NCI-H1048 (cell line): ENCODE measurements around the gene SNX4.
"Not testable (repeated sequence)": the region's sequence is repeated elsewhere in the genome, so short reads cannot be mapped to it uniquely, and the experiment has no call there.

Experiments
- DNase-seq: peaks from one replicate; lab custom pipeline; 2025; lab: John Stamatoyannopoulos, UW

SNX4 gene

DNA sequence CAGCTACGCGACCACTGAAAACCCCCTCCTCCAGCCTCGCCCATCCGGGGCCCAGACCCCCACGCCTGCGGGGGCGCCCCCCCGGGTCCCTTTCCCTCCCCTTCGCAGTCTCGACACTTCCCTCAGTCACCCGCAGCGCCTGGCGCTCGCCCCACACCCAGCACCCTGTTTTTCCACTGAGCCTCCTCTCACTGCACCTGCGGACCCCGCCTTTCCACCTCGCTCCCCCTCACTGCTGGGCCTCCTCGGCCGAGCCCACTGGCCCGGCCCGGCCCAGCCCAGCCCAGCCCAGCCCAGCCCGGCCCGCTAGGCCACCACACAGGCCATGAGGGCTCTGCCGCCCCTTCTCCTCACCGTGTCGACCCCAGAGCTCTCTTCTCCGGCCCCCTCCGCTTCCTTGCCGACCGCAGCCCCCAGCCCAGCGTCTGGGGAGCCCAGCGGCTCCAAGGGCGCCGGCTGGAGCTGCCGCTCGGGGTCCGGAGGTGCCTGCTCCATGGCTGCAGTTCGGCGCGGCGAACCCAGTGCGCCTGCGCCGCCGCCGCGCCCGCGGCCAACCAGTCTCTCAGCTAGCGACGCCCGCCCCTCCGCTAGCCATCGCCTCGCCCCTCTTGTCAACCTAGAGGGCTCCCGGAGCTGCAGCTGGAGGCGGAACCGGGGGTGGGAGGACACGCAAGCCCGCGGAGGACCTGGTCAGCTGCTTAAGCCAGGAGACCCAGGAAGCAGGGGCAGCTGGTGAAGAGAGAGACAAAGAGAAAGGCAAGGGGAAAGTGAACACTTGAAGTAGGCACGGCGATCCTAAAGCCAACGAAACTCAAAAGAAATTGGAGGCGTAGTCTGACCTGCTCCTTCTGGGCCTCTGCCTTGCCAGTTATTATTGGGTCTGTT is at the start of gene SNX4:
TSS of gene SNX4 (minus strand) at position 525 of the 885 bp plus-strand sequence. CDS start at position 495, 30 bp downstream.
- DNase-seq: peak; percentile 51

- no peak for DNase-seq
These were observed 36.3 kb upstream of the SNX4 start for GRCh38 chr3:125556314-125556713.

DNA sequence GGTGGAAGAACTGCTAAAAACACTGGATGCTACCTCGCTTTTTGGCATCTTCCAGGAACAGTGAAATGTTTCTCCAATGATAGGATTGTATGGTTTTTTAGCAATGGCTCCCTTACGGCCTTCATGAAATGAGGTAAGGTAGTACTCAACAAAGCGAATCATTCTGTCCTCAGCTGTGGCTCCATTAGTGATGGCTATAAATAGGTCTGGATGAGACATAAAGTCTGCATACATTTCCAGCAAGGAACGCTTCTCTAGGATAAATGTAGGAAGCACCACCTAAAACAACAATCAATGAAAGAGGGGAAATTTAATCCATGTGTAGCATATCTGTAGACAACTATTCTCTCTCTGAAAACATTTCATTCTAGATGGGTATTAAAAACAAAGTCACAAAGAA is 32.4 kb upstream of the SNX4 start:
- DNase-seq: no peak

- no peak for DNase-seq
These were observed 8.9 kb upstream of the SNX4 start for GRCh38 chr3:125528920-125529319.

DNA sequence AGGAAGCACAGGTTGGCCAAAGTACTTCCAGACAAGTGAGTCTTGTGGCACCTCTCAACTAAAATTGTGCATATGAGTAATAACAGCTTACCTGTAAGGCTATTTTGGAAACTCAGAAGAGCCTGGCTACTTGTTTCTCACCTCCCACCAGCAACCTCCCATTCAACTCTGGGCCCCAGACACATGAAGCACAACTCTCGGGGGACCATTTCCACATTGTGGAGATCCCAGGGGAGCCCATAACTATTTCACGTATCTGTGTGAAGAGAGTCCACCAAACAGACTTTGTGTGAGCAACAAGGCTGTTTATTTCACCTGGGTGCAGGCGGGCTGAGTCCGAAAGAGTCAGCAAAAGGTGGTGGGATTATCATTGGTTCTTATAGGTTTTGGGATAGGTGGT is 5.2 kb upstream of the SNX4 start:
- DNase-seq: no peak

GRCh38 chr3:125520563-125520919 is 539 bp upstream of the SNX4 start:
- not testable (repeated sequence) for DNase-seq

DNA sequence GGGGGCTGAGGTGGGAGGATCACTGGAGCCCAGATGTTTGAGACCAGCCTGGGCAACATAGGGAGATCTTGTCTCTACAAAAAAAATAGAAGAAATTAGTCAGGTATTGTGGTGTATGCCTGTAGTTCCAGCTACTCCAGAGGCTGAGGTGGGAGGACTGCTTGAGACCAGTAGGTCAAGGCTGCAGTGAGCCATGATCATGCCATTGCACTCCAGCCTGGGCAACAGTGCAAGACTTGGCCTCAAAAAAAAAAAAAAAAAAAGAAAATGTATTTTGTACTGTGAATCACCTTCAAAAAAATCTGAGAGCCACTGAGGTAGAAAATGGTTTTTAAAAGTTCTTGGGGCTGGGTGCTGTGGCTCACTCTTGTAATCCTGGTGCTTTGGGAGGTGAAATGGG is 4.6 kb downstream of the SNX4 start:
- no peak for DNase-seq

DNA sequence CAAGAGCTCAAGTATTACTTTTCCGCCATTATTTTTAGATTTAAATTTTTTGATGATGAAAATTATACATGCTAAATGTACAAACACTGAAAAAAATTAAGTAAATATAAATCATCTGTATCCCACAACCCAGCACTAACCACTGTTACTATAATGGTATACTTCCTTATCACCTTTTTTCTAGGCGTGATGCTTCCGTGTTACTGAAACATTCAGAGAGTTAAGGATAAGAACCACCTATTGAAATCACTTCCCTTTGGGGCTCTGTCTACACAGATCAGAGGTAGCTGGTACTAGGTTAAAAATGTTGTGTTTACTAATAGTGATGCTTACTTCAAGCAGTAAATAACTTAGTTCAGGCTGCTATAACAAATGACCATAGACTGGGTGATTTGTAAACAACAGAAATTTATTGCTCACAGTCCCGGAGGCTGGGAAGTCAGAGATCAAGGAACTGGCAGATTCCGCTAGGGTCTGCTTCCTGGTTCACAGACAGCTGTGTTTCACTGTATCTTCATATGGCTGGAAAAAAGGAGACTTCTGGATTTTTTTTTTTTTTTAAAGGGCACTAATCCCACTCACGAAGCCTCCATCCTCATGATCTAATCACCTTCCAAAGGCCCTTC is 6.4 kb downstream of the SNX4 start:
- DNase-seq: no peak

GRCh38 chr3:125512135-125512920 is 7.7 kb downstream of the SNX4 start:
- no peak for DNase-seq

DNA sequence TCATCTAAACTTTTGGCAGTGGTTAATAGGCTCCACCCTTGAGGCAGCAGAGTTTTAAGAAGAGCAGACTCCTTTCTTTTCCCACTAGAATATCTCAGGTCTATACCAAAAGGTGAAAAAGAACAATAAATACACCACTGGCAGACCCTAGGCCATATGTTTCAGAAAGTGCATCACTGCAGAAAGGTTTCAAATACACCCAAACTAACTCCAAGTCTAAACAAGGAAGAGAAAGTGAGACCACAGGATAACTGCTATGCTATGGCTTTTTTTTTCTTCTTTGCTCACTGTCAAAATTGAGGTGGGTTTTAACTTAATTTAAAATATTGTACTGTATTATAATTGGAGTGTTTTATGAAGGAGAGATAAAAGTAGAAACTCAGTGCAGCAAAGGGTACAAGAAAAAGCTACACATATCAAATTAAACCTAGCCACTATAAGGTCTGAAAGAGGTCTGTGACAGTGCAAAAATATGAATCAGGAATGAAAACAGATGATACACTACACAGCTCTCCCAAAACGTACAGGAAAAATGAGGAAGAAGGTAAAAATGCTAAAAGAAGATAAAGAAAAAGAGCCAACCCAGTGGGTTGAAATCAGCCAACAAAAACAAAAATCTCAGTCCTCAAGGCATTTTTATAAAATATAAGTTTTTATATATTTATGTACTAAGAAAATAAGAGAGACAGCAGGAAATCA is 8.4 kb downstream of the SNX4 start:
- no peak for DNase-seq

GRCh38 chr3:125507128-125507527 is 12.9 kb downstream of the SNX4 start:
- no peak for DNase-seq

- no peak for DNase-seq
These were observed 21.4 kb downstream of the SNX4 start for GRCh38 chr3:125498630-125499029.

DNA sequence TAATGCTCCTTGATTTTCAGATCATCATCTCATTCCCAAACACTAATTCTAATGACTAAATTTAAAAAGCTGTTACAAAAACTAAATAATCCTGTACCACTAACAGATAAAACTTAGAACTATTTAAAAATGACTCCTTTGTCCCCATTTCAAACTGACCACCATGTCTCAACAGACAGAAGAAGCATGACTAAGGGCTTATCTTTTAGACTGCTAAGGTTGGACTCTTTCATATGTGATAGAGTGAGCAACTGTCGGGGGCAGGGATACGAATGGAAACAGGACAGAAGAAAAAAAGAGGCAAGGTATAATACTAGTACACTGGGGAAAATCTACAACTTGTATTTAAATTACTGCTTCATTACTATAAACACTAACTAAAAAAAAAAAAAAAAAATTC is 23.3 kb downstream of the SNX4 start:
- DNase-seq: no peak

GRCh38 chr3:125482406-125482805 is 37.6 kb downstream of the SNX4 start:
- DNase-seq: no peak

DNA sequence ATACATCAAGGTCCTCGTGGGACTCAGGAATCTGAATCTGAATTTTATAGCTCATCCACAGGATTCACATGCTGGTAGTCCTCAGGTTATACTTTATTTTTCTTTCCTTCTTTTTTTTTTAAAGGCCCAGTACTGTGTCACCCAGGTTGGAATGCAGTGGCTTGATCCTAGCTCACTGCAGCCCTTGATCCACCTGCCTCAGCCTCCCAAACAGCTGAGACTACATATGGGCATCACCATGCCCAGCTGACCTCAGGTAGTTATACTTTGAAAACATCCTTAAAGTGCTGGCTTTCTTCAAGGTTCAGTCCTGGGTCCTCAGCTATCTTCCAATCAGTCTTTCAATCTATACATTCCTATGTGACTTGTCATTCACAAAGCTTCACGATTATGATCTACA is 38.2 kb downstream of the SNX4 start:
- DNase-seq: no peak

DNA sequence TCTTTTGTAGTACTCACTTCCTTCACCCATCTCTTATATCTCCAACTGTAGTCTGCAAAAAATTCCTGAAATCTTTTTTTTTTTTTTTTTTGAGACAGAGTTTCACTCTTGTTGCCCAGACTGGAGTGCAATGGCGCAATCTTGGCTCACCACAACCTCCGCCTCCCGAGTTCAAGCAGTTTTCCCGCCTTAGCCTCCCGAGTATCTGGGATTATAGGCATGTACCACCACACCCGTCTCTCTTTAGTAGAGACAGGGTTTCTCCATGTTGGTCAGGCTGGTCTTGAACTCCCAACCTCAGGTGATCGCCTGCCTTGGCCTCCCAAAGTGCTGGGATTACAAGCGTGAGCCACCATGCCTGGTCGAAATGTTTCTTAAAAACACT is 38.6 kb downstream of the SNX4 start:
- not testable (repeated sequence) for DNase-seq

GRCh38 chr3:125480656-125481374 is 39.2 kb downstream of the SNX4 start:
- DNase-seq: no peak

DNA sequence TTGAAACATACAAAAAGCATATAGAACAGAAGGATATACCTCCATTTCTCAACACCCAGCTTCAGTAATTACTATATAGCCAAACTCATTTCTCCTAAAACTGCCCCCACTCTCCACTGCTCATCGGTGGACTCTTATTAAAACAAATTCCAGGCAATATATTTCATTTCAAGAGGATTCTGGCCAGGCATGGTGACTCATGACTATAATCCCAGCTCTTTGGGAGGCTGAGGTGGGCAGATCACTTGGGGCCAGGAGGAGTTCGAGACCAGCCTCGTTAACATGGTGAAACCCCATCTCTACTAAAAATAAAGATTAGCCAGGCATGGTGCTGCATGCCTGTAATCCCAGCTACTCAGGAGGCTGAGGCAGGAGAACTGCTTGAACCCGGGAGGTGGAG is 40.9 kb downstream of the SNX4 start:
- DNase-seq: no peak

- DNase-seq: no peak
These were observed 41.7 kb downstream of the SNX4 start for GRCh38 chr3:125478326-125478725.

GRCh38 chr3:125477701-125478100 is 42.3 kb downstream of the SNX4 start:
- no peak for DNase-seq

GRCh38 chr3:125470671-125471070 is 49.3 kb downstream of the SNX4 start:
- DNase-seq: no peak
